GM18517 (cell line): ENCODE measurements around the gene ASB13.

Experiments
- ATAC-seq: cut with Tn5 transposase; IDR thresholded peaks from one replicate; pipeline ENCODE4 v1.9.1; 2021; ENCODE audit warnings: mild to moderate bottlenecking, moderate library complexity; ENCODE audit not compliant: unreplicated experiment

ASB13 gene

DNA sequence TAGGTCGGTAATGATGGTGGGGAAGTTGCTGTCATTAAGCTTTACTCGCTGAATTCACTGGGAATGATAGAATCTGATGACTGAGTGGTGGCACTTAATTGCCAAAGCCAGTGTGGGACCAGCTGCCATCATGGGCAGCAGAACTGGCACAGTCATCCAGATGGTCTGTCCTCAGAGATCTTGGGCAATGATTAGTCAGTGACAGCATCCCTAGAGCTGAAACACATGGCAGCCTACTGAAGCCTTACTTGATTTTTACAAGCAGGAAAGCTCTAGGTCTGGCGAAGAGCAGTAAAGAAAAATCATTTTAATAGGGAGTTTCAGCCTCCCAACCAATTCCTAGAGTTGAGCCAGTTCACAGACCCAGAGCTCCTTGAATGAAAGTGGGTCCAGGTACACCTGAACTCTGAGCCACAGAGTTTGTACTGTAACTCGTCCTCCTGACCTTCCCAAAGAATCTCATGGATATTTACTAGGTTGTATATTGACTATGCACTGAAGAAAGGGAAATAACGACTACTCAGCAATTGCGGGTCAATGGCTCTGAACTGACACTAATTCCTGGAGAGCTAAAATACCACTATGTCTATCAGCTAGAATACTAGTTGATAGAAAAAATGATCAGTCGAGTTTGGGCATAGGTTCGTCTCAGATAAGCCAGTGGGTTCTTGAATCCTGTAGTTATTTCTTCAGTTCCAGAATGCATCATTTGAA, 4.4 kb upstream of the ASB13 start:
- no peak for ATAC-seq

GRCh38 chr10:5669604-5670003, 3.2 kb upstream of the ASB13 start:
- ATAC-seq, result no peak

- ATAC-seq, result no peak
Measured at GRCh38 chr10:5668429-5668828, 2.0 kb upstream of the ASB13 start.

DNA sequence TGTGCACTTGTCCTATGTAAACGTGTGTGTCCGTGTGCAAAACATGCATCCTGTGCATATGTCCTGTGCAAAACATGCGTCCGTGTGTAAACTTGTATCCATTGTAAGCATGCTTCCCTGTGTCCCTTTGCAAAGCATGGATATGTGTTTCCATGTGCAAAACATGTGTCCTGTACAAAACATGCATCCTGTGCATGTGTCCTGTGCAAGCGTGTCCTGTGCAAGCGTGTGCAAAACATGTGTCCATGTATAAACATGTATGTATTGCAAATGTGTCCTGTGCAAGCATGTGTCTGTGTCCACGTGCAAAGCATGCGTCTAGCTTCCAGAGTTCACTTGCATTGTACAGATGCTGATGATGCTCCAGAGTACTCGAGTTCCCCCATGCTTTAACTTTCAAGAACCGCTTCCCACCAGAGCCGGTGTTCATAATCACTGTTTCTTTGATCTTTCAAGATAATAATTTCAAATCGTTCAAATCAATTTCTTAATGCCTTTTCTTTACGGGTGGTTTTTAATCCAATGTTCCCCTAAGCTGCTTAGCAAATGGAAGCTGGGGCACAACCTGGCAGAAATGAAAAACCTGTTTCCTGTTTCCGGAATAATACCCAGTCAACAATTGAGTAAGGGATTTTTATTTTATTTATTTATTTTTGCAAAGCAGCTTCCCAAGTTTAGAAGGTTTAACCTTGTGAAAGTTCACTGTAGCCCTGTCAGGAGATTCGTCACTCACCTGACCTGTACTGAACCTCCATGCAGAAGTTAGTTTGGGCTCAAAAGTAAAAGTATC, 641 bp upstream of the ASB13 start:
- ATAC-seq, result no peak

DNA sequence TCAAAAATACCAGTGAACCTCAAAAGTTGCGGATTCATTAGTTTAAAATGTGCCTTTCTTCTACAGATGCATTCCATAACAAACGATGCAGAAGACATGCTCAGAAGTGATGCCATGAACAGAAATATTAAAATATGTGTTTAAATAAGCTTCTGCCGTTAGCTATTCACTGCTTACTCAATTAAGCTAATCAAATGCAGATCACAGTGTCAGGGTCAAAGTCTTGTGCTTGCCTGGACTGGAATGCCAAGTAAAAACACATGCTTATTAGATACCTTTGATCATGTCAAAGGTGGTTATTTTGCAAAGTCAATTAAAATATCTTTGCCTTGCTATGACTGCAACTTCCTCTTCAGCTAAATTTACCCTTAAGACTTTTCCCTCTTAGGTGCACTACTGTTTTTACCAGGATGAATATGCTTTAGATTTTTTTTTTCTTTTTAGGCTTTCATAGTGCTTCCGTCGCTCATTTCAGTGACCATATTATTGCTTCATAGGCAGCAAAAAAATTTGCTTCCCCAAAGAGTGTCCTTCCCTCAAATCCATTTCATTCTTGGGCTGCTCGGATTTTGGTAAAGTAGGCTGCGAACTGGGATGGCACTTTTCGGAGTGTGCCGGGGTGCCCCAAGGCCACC, 905 bp downstream of the ASB13 start:
- ATAC-seq, result no peak

DNA sequence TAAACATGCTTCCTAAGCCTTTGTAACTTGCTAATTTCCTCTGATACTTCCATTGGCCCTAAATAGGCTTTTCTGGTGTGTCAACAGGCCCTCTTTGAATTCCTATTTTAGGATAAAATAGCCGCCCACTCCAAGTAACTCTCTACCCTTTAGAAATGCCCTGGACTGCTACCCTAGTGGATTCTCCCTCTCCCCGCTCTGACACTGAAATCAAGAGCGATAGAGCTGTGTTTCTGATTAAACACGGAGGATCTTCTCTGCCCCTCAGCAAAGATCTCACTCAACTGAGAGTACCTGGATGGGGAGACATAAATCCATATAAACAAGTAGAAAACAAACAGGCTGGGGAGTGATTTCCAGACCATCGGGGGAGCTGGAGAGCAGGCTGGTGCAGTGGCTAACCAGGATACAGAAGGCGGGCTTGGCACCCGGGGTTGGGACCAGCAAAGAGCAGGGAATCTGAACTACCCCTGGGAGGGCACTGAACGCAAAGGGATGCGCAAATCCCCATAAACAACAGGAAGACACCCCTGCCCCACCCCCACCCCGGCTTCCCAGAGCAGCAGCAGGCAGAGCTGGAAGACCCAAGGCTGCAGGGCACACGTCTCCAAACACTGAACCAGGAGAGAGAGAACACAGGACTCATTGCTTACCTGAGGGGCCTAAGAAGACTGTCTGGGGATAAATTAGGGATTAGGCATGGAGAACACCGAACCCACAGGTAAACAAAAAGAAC, 2.5 kb downstream of the ASB13 start:
- no peak for ATAC-seq

GRCh38 chr10:5662708-5663579, 3.5 kb downstream of the ASB13 start:
- ATAC-seq, result no peak

- ATAC-seq, result no peak
Measured at GRCh38 chr10:5661043-5661442, 5.4 kb downstream of the ASB13 start.

DNA sequence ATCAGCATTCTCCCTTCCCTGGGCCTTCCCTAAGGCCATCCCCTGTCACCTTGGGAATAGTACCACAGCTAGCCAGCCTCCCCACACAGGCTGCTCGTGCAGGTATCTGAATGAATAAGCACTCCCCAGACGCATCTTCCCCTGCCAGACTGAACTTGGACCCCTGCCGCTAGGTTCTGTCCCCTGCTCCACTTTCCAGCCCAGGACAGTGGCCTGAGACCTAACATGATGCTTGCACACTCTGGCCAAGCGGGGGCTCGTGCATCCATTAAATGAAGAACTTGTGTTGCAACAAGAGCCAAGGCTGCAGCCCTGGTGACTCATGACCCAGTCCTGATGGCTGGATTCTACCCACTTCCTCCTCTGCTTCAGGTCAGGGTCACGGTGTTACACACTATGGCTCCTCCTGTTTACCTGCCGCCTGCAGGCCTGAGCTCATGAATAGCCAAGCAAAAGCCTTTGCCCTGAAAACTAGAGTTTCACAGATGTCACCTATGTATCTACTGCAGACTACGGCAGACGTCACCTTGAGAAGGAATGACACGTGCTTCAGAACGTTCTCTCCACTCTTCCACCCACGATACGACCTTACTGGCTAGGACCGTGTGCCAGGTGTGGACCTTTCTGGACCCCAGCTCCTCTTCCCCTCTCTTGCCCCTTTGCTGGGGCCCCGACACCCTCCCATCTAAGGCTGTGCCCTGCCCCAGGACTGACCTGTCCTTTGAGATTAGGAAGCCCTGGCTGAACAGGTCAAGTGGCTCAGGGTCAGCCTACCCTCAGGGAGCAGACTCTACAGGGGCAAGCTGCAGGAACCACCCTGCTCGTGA, 6.5 kb downstream of the ASB13 start:
- ATAC-seq, result no peak

DNA sequence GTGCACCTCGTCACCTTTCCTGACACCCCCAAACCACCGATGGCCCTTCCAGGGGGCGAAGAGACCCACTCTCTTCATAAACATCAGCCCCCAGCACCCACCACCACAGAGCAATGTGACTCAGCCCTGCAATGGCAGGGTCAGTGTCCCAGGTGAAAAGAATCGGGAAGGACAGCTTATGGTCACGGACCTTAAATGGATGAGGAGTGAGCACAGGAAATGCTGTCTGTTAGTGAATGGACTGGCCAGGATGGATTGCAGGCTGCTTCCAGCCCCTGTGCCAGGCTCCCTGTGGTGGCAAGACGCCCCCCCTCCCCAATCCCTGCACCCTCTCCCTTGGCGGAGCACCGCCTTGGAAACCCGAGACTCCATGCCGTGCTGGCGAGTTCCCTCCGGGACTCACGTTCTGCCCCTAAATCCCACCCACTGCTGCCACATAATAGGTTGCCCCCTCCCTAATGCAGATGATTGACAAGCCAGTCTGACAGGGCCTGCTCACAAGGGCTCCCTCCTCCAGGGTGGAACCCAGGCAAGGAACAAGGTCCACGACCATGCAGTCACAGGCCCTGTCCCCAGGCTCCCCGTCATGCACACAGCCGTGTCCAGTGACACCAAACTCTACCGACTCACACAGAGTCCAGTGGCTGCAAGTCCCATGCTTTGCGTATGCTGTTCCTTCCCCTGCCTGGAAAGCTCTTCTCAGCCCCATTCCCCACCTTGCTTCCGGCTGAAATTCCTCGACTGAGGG, 7.3 kb downstream of the ASB13 start:
- no peak for ATAC-seq

GRCh38 chr10:5656737-5657579, 9.4 kb downstream of the ASB13 start:
- no peak for ATAC-seq

DNA sequence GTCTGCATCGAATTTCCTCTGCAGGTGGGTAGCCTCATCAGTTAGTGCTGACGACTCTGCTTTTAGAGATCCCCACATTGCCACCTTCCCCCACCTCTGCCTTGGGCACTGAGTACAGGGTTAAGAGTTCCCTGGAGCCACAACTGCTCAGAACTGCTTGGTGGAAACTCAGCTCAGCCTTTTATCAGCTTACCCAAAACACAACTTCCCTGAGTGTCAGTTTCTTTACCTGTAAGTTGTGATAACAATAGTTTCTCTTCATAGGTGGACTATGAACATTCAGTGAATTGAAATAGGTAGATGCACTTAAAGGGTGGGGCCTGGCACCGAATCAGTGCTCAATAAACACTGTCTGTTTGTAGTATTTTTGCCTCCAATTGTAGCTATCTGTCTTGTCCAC, 11.3 kb downstream of the ASB13 start:
- ATAC-seq, result no peak

GRCh38 chr10:5654218-5654755, 12.1 kb downstream of the ASB13 start:
- ATAC-seq, result no peak

GRCh38 chr10:5652746-5653145, 13.6 kb downstream of the ASB13 start:
- ATAC-seq, result no peak

DNA sequence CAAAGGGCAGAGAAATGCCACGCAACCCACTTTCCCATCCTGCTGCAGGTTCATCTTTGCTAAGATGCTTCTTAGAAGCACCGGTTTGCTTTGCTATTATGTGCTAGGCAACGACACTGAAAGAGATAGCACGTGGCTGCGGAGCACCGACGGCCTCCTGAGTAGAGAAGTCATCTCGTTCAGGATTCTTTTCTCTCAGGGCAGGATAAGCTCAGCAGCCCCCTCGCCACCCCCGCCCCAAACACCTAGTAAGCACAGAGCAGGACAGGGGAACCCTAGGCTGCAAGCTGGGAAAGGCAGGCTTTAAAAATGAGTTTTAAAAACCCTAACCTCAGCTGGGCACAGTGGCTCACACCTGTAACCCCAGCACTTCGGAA, 15.0 kb downstream of the ASB13 start:
- no peak for ATAC-seq

GRCh38 chr10:5650664-5651387, 15.6 kb downstream of the ASB13 start:
- no peak for ATAC-seq

GRCh38 chr10:5649746-5650145, 16.6 kb downstream of the ASB13 start:
- no peak for ATAC-seq
